ENCODE data around the gene ACADVL. TPM values are rescaled to one million over a fixed set of nuclear protein-coding genes. Genes with fewer than 3 reads are reported as not detected.

ACADVL gene
- total and polyA plus RNA-seq, 4 donors = 185 to 1,301 (median 1,109) TPM

DNA sequence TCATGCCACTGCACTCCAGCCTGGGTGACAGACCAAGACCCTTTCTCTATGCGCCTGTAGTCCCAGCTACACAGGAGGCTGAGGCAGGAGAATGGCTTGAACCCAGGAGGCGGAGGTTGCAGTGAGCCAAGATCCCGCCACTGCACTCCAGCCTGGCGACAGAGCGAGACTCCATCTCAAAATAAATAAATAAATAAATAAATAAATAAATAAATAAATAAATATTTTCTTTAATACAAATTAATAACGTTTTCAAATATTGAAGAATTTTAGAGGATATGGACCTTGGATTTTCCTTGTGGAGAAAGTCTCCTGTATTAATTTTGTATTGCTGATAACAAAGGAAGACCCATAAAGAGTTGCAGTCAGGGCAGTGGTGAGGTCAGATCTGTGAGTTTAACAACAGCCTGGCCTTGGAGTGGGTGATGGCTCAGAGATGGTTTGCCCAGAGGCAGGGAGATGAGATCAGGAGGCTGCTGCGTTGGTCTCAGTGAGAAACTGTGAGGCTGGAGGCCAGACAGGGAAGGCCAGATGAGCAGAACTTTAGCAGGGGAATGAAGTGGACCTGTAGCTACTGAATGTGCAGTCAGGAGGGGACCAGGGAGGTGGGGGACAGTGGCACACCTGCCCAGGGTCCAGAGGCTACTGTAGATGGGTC lies 36.2 kb upstream of the ACADVL start (continued):
- TF ChIP-seq, protein P1, sequence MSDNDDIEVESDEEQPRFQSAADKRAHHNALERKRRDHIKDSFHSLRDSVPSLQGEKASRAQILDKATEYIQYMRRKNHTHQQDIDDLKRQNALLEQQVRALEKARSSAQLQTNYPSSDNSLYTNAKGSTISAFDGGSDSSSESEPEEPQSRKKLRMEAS (IDR thresholded peaks at IDR 0.05) = no peak
- no peak for TF ChIP-seq YY1 (IDR thresholded peaks at IDR 0.05)
- TF ChIP-seq JUND (IDR thresholded peaks at IDR 0.05) = no peak
- TF ChIP-seq FOXA1 (IDR thresholded peaks at IDR 0.05) = no peak

- peak; percentile 66 for DNase-seq (ENCODE audit: low spot score)
Observed at GRCh38 chr17:7184091-7184488, 35.6 kb upstream of the ACADVL start.

More at GRCh38 chr17:7184091-7184488, 35.6 kb upstream of the ACADVL start:
- H3K4me3 ChIP-seq (ENCODE audit: low read depth in 1 of 3, low read length in 3 of 3) = no peak overlapping the region
- no peak overlapping the region for H3K9ac ChIP-seq (ENCODE audit: low read depth in 1 of 2, low read length in 2 of 2)
- no peaks in the 10 kb centered on the region for H3K36me3 ChIP-seq (ENCODE audit: control insufficient read depth in 4 of 4, insufficient read depth in 3 of 4, low read depth in 1 of 4, low read length in 3 of 4)
- H3K27ac ChIP-seq (ENCODE audit: low read depth in 1 of 2, low read length in 2 of 2) = peak overlapping the region; percentile 4 to 61
- 27% methylated on average over 14 of the region's 14 CpGs for WGBS
- no peaks in the 10 kb centered on the region for H3K9me3 ChIP-seq (ENCODE audit: control insufficient read depth in 4 of 4, low read length in 3 of 4)
- TF ChIP-seq SP1 (IDR thresholded peaks at IDR 0.05) (peak; percentile 53), HNF4G (IDR thresholded peaks at IDR 0.05) (no peak), NR2F2 (IDR thresholded peaks at IDR 0.05) (no peak), TAF1 (conservative IDR thresholded peaks at IDR 0.05) (no peak), RXRA (IDR thresholded peaks at IDR 0.05) (peak; percentile 16 to 50), GABPA (IDR thresholded peaks at IDR 0.05 in 1 of 2, conservative IDR thresholded peaks at IDR 0.05 in 1 of 2) (peak in 1 of 2 donors; percentile 16), HNF4A (conservative IDR thresholded peaks at IDR 0.05) (peak in 1 of 2 donors; percentile 51), RAD21 (IDR thresholded peaks at IDR 0.05) (peak in 1 of 2 donors; percentile 37), YY1 (IDR thresholded peaks at IDR 0.05) (peak; percentile 68), FOXA1 (IDR thresholded peaks at IDR 0.05) (no peak), FOXA2 (IDR thresholded peaks at IDR 0.05) (no peak), JUND (IDR thresholded peaks at IDR 0.05) (no peak), CTCF (IDR thresholded peaks at IDR 0.05; ENCODE audit: low read depth, low read length, missing input control) (no peak), EGR1 (IDR thresholded peaks at IDR 0.05; ENCODE audit: low read depth in 2 of 2) (peak in 1 of 2 donors; percentile 14)
- TF ChIP-seq, protein P1 (IDR thresholded peaks at IDR 0.05) = peak; percentile 71
- TF ChIP-seq, protein P2, sequence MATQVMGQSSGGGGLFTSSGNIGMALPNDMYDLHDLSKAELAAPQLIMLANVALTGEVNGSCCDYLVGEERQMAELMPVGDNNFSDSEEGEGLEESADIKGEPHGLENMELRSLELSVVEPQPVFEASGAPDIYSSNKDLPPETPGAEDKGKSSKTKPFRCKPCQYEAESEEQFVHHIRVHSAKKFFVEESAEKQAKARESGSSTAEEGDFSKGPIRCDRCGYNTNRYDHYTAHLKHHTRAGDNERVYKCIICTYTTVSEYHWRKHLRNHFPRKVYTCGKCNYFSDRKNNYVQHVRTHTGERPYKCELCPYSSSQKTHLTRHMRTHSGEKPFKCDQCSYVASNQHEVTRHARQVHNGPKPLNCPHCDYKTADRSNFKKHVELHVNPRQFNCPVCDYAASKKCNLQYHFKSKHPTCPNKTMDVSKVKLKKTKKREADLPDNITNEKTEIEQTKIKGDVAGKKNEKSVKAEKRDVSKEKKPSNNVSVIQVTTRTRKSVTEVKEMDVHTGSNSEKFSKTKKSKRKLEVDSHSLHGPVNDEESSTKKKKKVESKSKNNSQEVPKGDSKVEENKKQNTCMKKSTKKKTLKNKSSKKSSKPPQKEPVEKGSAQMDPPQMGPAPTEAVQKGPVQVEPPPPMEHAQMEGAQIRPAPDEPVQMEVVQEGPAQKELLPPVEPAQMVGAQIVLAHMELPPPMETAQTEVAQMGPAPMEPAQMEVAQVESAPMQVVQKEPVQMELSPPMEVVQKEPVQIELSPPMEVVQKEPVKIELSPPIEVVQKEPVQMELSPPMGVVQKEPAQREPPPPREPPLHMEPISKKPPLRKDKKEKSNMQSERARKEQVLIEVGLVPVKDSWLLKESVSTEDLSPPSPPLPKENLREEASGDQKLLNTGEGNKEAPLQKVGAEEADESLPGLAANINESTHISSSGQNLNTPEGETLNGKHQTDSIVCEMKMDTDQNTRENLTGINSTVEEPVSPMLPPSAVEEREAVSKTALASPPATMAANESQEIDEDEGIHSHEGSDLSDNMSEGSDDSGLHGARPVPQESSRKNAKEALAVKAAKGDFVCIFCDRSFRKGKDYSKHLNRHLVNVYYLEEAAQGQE (IDR thresholded peaks at IDR 0.05) = no peak
- TF ChIP-seq, protein P3, sequence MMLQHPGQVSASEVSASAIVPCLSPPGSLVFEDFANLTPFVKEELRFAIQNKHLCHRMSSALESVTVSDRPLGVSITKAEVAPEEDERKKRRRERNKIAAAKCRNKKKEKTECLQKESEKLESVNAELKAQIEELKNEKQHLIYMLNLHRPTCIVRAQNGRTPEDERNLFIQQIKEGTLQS (IDR thresholded peaks at IDR 0.05) = no peak
- TF ChIP-seq, protein P4, sequence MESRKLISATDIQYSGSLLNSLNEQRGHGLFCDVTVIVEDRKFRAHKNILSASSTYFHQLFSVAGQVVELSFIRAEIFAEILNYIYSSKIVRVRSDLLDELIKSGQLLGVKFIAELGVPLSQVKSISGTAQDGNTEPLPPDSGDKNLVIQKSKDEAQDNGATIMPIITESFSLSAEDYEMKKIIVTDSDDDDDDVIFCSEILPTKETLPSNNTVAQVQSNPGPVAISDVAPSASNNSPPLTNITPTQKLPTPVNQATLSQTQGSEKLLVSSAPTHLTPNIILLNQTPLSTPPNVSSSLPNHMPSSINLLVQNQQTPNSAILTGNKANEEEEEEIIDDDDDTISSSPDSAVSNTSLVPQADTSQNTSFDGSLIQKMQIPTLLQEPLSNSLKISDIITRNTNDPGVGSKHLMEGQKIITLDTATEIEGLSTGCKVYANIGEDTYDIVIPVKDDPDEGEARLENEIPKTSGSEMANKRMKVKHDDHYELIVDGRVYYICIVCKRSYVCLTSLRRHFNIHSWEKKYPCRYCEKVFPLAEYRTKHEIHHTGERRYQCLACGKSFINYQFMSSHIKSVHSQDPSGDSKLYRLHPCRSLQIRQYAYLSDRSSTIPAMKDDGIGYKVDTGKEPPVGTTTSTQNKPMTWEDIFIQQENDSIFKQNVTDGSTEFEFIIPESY (IDR thresholded peaks at IDR 0.05) = no peak
- peaks cover 5 to 24% (median 14%) of the 10 kb centered on the region in 4 donors for H3K4me1 ChIP-seq (ENCODE audit: control insufficient read depth in 4 of 4, insufficient read depth in 4 of 4, low read length in 3 of 4)
- H3K27me3 ChIP-seq (ENCODE audit: control insufficient read depth in 4 of 4, insufficient read depth in 4 of 4, low read length in 3 of 4) = no peaks in the 10 kb centered on the region

Measured in liver (tissue), 9 donors.